ENCODE results near the gene SLC39A12. TPM values are rescaled to one million over a fixed set of nuclear protein-coding genes. Genes with fewer than 3 reads are reported as not detected.

The SLC39A12 gene
- total and polyA plus RNA-seq, 10 of the 15 experiments (the other 5 are each of a cell fraction or from before 2014, with no cell fraction given), result 0.47 to 1.5 (median 0.68) TPM; not detected in 1

- Histone ChIP-seq H3K27me3 (replicated peaks in 1 of 2; ENCODE audit: control insufficient read depth in 2 of 2, insufficient read depth in 2 of 2, low read length in 1 of 2) (no peaks in the 10 kb centered on the region), H3K27ac (ENCODE audit: control insufficient read depth, insufficient read depth) (no peak overlapping the region), H3K79me2 (ENCODE audit: control insufficient read depth, insufficient read depth, low read length) (no peaks in the 10 kb centered on the region), H2AFZ (ENCODE audit: control insufficient read depth, low read depth, low read length) (no peak overlapping the region), H3K9me3 (replicated peaks; ENCODE audit: control insufficient read depth, insufficient read depth, low read length) (no peaks in the 10 kb centered on the region), H3K36me3 (ENCODE audit: control insufficient read depth in 2 of 2, insufficient read depth in 2 of 2, low read length in 1 of 2) (no peaks in the 10 kb centered on the region), H4K20me1 (ENCODE audit: control insufficient read depth, insufficient read depth) (no peaks in the 10 kb centered on the region), H3K9ac (ENCODE audit: control insufficient read depth, insufficient read depth, low read length) (no peak overlapping the region), H3K4me2 (ENCODE audit: control insufficient read depth, insufficient read depth) (no peak overlapping the region), H3K4me1 (ENCODE audit: control insufficient read depth, insufficient read depth, low read length) (no peaks in the 10 kb centered on the region), H3K4me3 (no peak overlapping the region)
- ChIA-PET RAD21 (ENCODE audit: unreplicated experiment) (interaction anchor here (1.0 kb wide), 1 partner anchor 10 kb away, joined by 3 read pairs; no protein-coding TSS in a partner anchor), POLR2A (interaction anchor here (0.5 to 1.4 kb wide), 2 partner anchors 14 to 65 kb away, joined by 4 to 7 read pairs; no protein-coding TSS in a partner anchor), CTCF (interaction anchor here (0.7 to 1.5 kb wide), 2 partner anchors 10 to 455 kb away, joined by 3 read pairs; no protein-coding TSS in a partner anchor), SMC1A (ENCODE audit: uncharacterized antibody, unreplicated experiment) (interaction anchor here (0.8 to 1.6 kb wide), 4 partner anchors 10 to 294 kb away, joined by 3 to 4 read pairs (median 3); partner anchors contain the start of gene SLC39A12)
- FAIRE-seq (no peak), DNase-seq (ENCODE audit: low read depth, low spot score) (no peak), ATAC-seq (no peak)
- TF ChIP-seq PML (IDR thresholded peaks at IDR 0.05; ENCODE audit: low read length), result no peak
- TF ChIP-seq MAX (IDR thresholded peaks at IDR 0.05; ENCODE audit: low read depth, low read length), result no peak
- TF ChIP-seq SP1 (IDR thresholded peaks at IDR 0.05; ENCODE audit: low read depth, low read length), result no peak
- TF ChIP-seq ESRRA (IDR thresholded peaks at IDR 0.05; ENCODE audit: low read length), result no peak
- no peak for TF ChIP-seq NR2F1 (conservative IDR thresholded peaks at IDR 0.05)
- no peak for TF ChIP-seq TBL1XR1 (IDR thresholded peaks at IDR 0.05; ENCODE audit: low read depth, low read length)
- no peak for TF ChIP-seq CHD1 (IDR thresholded peaks at IDR 0.05; ENCODE audit: low read depth, low read length)
- TF ChIP-seq ZNF217 (IDR thresholded peaks at IDR 0.05), result no peak
- TF ChIP-seq ZNF274 (IDR thresholded peaks at IDR 0.05; ENCODE audit: insufficient read depth, insufficient read length), result no peak
- TF ChIP-seq EGR1 (IDR thresholded peaks at IDR 0.05; ENCODE audit: borderline replicate concordance in 1 of 2, low read depth in 2 of 2, low read length in 2 of 2), result no peak
- no peak for TF ChIP-seq ZNF592 (IDR thresholded peaks at IDR 0.05)
- WGBS (ENCODE audit: insufficient coverage, insufficient replicate concordance, low lambda C conversion rate, missing lambda C conversion rate), result 44% methylated on average over 6 of the region's 6 CpGs
- in situ Hi-C loops (cut with MboI), result no loop called here
- intact Hi-C loops (cut with micrococcal nuclease; ENCODE audit: unreplicated experiment), result loop anchor here (5.0 kb wide), 2 partner anchors 121 to 129 kb away; no protein-coding TSS in a partner anchor
- BruUV-seq (replicated peaks), result no TSS peak
These were observed 29.3 kb downstream of the SLC39A12 start for GRCh38 chr10:17980846-17981565.
